Heart left ventricle (tissue), 13 donors: Measurements from ENCODE around the gene BEST3.

ENCODE experiments used
- POLR2A ChIP-seq, 2 donors: fragments of 450-650 bp; IDR thresholded peaks; one replicate each; pipeline ENCODE4 v1.6.1; 2017; ENCODE audit warnings: antibody characterized with exemption in 2 of 2, mild to moderate bottlenecking in 2 of 2, moderate library complexity in 2 of 2
- TF ChIP-seq, protein P1 (sequence below), 12 donors: fragments of 200-600 bp; sonication (generic) in 4 of 12; IDR thresholded peaks; one replicate each; pipeline versions ENCODE4 v1.5.0 to v1.8.0; 2018 to 2022; ENCODE audit warnings: antibody characterized with exemption in 12 of 12, mild to moderate bottlenecking in 5 of 12
- donor health status: ischemic (EF 13 %, LVEDD 7.1; RV severe dilation, severe dysfunction).
- donor health status: DM: no; HTN: yes; CAD: no.
- donor health status: DM: no; HTN: no; CAD: no.
- donor health status: ischemic (EF 25% LVEDD 6.9; RV normal size, moderate dysfunction).
- donor health status: ischemic (EF 25% LVEDD 5.7; RV mildly dilated, moderate dysfunction).
- donor health status: ischemic (EF 35%, LVEDD 5.7; RV mildly dilated, moderate dysfunction).
- donor health status: nonischemic (EF 11% LVEDD 7.7; RV severe dilation, severe dysfunction).
- donor health status: DM: yes; HTN: yes; CAD: no.
- donor health status: PGD.
- donor health status: ischemic (EF 29% LVEDD 5.4; RV normal size, mild dysfunction).
- donor health status: nonischemic (EF 23%, LVEDD 6.1; RV moderate dilation, normal function).

DNA sequence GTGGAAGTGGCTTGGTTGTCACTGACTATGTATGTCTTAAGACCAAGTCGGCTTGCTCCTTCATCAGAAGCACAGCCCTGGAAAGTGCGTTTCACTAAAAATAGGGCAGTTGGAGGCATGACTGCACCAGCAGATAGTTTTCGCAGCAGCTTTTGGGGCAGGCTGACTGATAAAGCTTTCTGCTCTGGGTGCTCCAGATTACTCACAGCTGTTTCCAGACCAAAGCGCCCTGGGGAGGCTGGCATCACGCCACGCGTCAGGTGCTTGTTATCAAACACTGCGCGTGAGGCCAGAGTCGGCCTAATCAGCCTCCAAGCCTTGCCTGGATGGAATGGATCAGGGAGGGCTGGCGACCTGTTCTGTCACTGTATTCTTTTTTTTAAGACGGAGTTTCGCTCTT, 75.1 kb downstream of the BEST3 start:
- TF ChIP-seq, protein P1, sequence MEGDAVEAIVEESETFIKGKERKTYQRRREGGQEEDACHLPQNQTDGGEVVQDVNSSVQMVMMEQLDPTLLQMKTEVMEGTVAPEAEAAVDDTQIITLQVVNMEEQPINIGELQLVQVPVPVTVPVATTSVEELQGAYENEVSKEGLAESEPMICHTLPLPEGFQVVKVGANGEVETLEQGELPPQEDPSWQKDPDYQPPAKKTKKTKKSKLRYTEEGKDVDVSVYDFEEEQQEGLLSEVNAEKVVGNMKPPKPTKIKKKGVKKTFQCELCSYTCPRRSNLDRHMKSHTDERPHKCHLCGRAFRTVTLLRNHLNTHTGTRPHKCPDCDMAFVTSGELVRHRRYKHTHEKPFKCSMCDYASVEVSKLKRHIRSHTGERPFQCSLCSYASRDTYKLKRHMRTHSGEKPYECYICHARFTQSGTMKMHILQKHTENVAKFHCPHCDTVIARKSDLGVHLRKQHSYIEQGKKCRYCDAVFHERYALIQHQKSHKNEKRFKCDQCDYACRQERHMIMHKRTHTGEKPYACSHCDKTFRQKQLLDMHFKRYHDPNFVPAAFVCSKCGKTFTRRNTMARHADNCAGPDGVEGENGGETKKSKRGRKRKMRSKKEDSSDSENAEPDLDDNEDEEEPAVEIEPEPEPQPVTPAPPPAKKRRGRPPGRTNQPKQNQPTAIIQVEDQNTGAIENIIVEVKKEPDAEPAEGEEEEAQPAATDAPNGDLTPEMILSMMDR (IDR thresholded peaks at IDR 0.05), result no peak
- TF ChIP-seq POLR2A (IDR thresholded peaks at IDR 0.05), result no peak
